CD4-positive, alpha-beta T cell treated with Interleukin-6 at 100 ng/mL for 8 hours (primary cell): ENCODE measurements around the gene SPIC.

Experiments used
- DNase-seq: peaks from one replicate; pipeline ENCODE4 v3.0.0-alpha.2; 2020; ENCODE audit warnings: mixed read lengths, low spot score

Gene SPIC

DNA sequence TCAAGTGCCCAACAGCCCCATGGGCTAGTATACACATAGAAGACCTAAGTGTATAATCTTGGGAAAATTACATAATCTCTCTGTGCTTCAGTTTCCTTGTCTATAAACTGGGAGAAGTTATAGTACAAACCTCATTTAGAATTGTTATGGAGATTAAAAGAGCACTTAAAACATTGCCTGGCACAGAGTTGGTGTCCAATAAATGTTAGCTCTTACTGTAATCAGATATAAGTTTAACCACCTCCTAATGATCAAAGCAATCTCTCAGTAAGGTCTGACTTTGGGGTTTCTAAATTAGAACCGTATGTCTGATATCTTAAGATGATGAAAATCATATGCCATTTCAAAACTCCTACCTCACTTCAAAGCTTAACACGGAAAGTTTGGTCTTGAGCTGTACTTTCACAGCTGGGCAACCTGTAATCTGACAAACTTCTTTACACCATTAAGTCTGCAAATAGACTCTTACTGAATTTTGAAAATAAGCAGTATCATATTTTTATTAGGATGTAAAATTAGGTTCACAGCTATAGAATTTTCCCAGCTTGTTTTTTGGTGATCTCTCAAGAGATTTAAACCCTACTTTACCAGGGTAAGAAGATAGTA lies 61.0 kb downstream of the SPIC start:
- no peak for DNase-seq
